Naive thymus-derived CD4-positive, alpha-beta T cell (primary cell): ENCODE measurements around the gene KSR1. TPM values are rescaled to one million over a fixed set of nuclear protein-coding genes. Genes with fewer than 3 reads are reported as not detected.

Experiments
- ATAC-seq: fragments of 150-1000 bp; cut with Tn5 transposase; 2 replicates; pipeline ENCODE4 v1.10.0; 2021; ENCODE audit warnings: mild to moderate bottlenecking, moderate library complexity
- CTCF ChIA-PET: fragments of 350-600 bp; sonication (Branson Sonifier 250); formaldehyde crosslinking; loops from one replicate; lab custom pipeline; 2021; ENCODE audit warnings: antibody characterized with exemption; lab: Charles Lee
- POLR2A ChIA-PET: fragments of 350-600 bp; sonication (Branson Sonifier 250); formaldehyde crosslinking; loops from one replicate; lab custom pipeline; 2021; ENCODE audit warnings: antibody characterized with exemption, inconsistent platforms; lab: Charles Lee
- DNase-seq, 9 donors: peaks; one replicate each; pipeline versions ENCODE4 v3.0.0 to v3.0.0-alpha.2; 2020 to 2022; ENCODE audit warnings: mixed read lengths in 1 of 9
- H3K27ac ChIP-seq: one replicate; pipeline ENCODE4 v1.7.0; 2013; ENCODE audit warnings: mild to moderate bottlenecking, low read depth, low read length, moderate library complexity
- H3K27me3 ChIP-seq, 2 donors: one replicate each; pipeline ENCODE4 v1.7.0; 2013; ENCODE audit warnings: low read length in 2 of 2, mild to moderate bottlenecking in 2 of 2, moderate library complexity in 2 of 2; ENCODE audit not compliant: control insufficient read depth in 2 of 2, insufficient read depth in 2 of 2
- H3K36me3 ChIP-seq, 3 experiments: 1 replicate in 2 of 3; 2 replicates in 1 of 3; pipeline ENCODE4 v1.7.0; 2013; ENCODE audit warnings: low read length in 3 of 3, mild to moderate bottlenecking in 3 of 3, moderate library complexity in 1 of 3; ENCODE audit not compliant: insufficient read depth in 3 of 3, control insufficient read depth in 2 of 3
- H3K4me1 ChIP-seq, 2 donors: one replicate each; pipeline ENCODE4 v1.7.0; 2013; ENCODE audit warnings: low read length in 2 of 2, mild to moderate bottlenecking in 2 of 2, moderate library complexity in 1 of 2; ENCODE audit not compliant: control insufficient read depth in 2 of 2, insufficient read depth in 2 of 2
- H3K4me3 ChIP-seq: 2 replicates; pipeline ENCODE4 v1.7.0; 2013; ENCODE audit warnings: mild to moderate bottlenecking, low read length
- H3K9me3 ChIP-seq, 3 experiments: 1 replicate in 2 of 3; 2 replicates in 1 of 3; pipeline ENCODE4 v1.7.0; 2013; ENCODE audit warnings: low read length in 3 of 3; ENCODE audit not compliant: control insufficient read depth in 2 of 3
- H3K27ac Mint-ChIP-seq, 9 donors: one replicate each; pipeline ENCODE4 v1.8.0; 2020 to 2022; ENCODE audit warnings: mixed read lengths in 9 of 9, mild to moderate bottlenecking in 8 of 9, moderate library complexity in 5 of 9, inconsistent platforms in 2 of 9
- H3K27me3 Mint-ChIP-seq, 5 donors: one replicate each; pipeline ENCODE4 v1.8.0; 2021 to 2022; ENCODE audit warnings: mixed read lengths in 5 of 5, mild to moderate bottlenecking in 1 of 5
- H3K36me3 Mint-ChIP-seq, 5 donors: one replicate each; pipeline ENCODE4 v1.8.0; 2020 to 2022; ENCODE audit warnings: mixed read lengths in 5 of 5, mild to moderate bottlenecking in 3 of 5, inconsistent platforms in 1 of 5
- H3K4me1 Mint-ChIP-seq, 7 donors: one replicate each; pipeline ENCODE4 v1.8.0; 2020 to 2022; ENCODE audit warnings: mixed read lengths in 7 of 7, mild to moderate bottlenecking in 3 of 7, inconsistent platforms in 1 of 7
- H3K4me3 Mint-ChIP-seq, 10 donors: one replicate each; pipeline ENCODE4 v1.8.0; 2020 to 2022; ENCODE audit warnings: mild to moderate bottlenecking in 10 of 10, mixed read lengths in 10 of 10, moderate library complexity in 6 of 10, inconsistent platforms in 2 of 10
- H3K9me3 Mint-ChIP-seq, 11 donors: one replicate each; pipeline ENCODE4 v1.8.0; 2020 to 2022; ENCODE audit warnings: mixed read lengths in 11 of 11, mild to moderate bottlenecking in 4 of 11, inconsistent platforms in 1 of 11, moderate library complexity in 1 of 11
- intact Hi-C, 2 donors: fragments of 100-400 bp; cut with micrococcal nuclease; formaldehyde crosslinking; loops; one replicate each; pipeline ENCODE4 v1.15.1; 2023
- polyA plus RNA-seq, 2 donors: library from polyadenylated mRNA; unstranded; fragments of 300-500 nt; fragmentation: Illumina TruSeq; gene quantifications; one replicate each; pipeline ENCODE4 v1.2.3, GENCODE V29; 2021
- total RNA-seq, 6 experiments: library from RNA in 5 of 6; stranded (reverse) in 5 of 6; gene quantifications; 1 replicate in 5 of 6; 2 replicates in 1 of 6; pipeline ENCODE4 v1.2.3 and lab custom pipeline; 2021 to 2026

The KSR1 gene
- total and polyA plus RNA-seq, 7 experiments from 2014 or later: 0.52 to 96.4 (median 23.3) TPM

DNA sequence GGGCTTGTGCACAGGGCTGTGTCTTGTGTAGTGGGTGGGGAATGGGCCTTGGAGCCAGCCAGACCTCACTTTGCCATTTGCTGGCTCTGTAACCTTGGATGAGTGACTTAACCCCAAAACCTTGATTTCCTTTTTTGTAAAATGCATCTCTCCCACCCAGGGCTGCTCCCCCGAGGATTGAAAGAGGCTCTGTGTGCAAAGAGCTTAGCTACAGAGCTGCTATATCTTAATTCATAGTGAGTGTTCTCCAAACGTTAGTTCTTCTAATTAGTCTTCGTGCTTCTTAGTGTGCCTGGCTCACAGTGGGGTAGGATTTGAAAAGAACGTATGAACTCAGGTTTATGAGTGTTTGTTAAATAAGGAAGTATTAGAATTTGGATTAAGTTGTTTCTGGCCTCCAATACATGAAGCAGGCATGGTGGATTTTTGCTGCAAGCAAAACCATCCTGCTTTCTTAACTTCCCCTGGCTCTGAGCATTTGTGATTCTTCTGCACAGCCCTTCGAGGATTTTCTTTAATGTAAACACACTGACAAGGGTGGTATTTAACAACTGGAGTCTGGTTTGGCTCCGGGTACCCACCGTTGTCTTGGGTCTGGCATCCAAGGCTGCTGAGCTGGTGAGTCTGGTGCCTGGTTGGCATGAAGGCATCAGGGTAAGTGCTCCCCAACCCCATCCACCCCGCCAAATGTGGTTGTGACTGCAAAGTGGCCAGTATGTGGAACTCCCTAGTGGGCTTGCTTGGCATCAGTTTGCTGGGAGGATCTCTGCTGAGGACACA lies 29.7 kb downstream of the KSR1 start:
- Mint-ChIP-seq H3K9me3 (no peaks in the 10 kb centered on the region), H3K4me1 (peaks cover 10 to 66% (median 23%) of the 10 kb centered on the region in 7 donors), H3K27me3 (no peaks in the 10 kb centered on the region), H3K27ac (peak overlapping the region in 1 of 9 donors; percentile 38), H3K36me3 (peaks cover 0 to 23% (median 14%) of the 10 kb centered on the region in 5 donors), H3K4me3 (no peak overlapping the region)
- H3K4me3 ChIP-seq: no peak overlapping the region
- H3K9me3 ChIP-seq: no peaks in the 10 kb centered on the region
- DNase-seq (no peak), ATAC-seq (no peak)
- intact Hi-C loops: no loop called here
- POLR2A ChIA-PET: no interaction called here
- H3K27ac ChIP-seq: no peak overlapping the region
- H3K27me3 ChIP-seq: no peaks in the 10 kb centered on the region
- CTCF ChIA-PET: no interaction called here
- H3K36me3 ChIP-seq: no peaks in the 10 kb centered on the region
- peaks cover 8 to 11% of the 10 kb centered on the region in 2 donors for H3K4me1 ChIP-seq

DNA sequence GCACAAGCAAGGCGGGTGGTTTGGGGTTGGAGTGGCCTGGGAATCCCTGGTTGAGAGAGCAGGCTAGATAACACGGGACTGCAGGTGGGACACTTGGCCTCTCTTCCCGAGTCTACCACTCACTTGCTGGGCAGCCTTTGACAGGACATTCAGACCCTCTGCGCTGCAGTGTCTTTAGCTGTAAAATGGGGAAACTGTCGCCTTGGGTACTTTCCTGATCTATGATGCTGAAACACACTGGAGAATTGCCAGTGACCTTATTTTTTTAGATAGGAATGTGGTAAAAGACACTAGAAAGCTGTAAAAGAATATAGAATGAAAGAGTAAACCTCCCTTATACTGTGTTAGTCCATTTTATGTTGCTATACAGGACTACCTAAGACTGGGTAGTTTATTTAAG lies 30.5 kb downstream of the KSR1 start:
- intact Hi-C loops: no loop called here
- Histone ChIP-seq H3K27me3 (no peaks in the 10 kb centered on the region), H3K27ac (no peak overlapping the region), H3K36me3 (no peaks in the 10 kb centered on the region), H3K4me1 (peaks cover under 1 to 4% of the 10 kb centered on the region in 2 donors), H3K9me3 (no peaks in the 10 kb centered on the region), H3K4me3 (no peak overlapping the region)
- ChIA-PET CTCF (interaction anchor here (0.5 kb wide), 1 partner anchor 24 kb away, joined by 3 read pairs; no protein-coding TSS in a partner anchor), POLR2A (no interaction called here)
- Mint-ChIP-seq H3K4me1 (peaks cover 2 to 60% (median 14%) of the 10 kb centered on the region in 7 donors), H3K4me3 (no peak overlapping the region), H3K9me3 (no peaks in the 10 kb centered on the region), H3K27ac (no peak overlapping the region), H3K27me3 (no peaks in the 10 kb centered on the region), H3K36me3 (peaks cover 0 to 23% (median 14%) of the 10 kb centered on the region in 5 donors)
- DNase-seq: no peak
- ATAC-seq: no peak

DNA sequence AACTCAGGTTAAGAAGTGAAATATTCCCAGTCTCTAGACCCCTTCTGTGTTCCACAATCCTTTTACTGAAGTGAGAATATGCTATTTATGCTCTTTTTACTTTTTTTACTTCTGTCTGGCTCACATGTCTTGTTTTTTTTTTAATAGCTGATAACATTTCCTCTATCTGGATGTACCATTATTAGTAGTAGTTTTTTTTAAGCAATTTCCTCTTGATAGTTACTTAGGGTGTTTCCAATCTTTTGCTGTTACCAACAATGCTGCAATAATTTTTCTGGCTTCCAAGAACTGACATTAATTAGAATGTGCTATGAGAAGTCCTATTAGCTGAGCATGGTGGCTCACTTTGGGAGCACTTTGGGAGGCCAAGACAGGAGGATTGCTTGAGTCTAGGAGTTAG lies 32.0 kb downstream of the KSR1 start:
- no peak overlapping the region for H3K27ac ChIP-seq
- H3K36me3 ChIP-seq: no peaks in the 10 kb centered on the region
- ChIA-PET POLR2A (no interaction called here), CTCF (no interaction called here)
- intact Hi-C loops: no loop called here
- Mint-ChIP-seq H3K4me3 (no peak overlapping the region), H3K4me1 (peaks cover 0 to 59% (median 5%) of the 10 kb centered on the region in 7 donors), H3K27ac (peak overlapping the region in 1 of 9 donors; percentile 6), H3K9me3 (no peaks in the 10 kb centered on the region), H3K36me3 (peaks cover 0 to 23% (median 14%) of the 10 kb centered on the region in 5 donors), H3K27me3 (no peaks in the 10 kb centered on the region)
- DNase-seq: no peak
- H3K9me3 ChIP-seq: no peaks in the 10 kb centered on the region
- peak; percentile 20 for ATAC-seq
- no peaks in the 10 kb centered on the region for H3K27me3 ChIP-seq
- H3K4me1 ChIP-seq: no peaks in the 10 kb centered on the region
- no peak overlapping the region for H3K4me3 ChIP-seq

DNA sequence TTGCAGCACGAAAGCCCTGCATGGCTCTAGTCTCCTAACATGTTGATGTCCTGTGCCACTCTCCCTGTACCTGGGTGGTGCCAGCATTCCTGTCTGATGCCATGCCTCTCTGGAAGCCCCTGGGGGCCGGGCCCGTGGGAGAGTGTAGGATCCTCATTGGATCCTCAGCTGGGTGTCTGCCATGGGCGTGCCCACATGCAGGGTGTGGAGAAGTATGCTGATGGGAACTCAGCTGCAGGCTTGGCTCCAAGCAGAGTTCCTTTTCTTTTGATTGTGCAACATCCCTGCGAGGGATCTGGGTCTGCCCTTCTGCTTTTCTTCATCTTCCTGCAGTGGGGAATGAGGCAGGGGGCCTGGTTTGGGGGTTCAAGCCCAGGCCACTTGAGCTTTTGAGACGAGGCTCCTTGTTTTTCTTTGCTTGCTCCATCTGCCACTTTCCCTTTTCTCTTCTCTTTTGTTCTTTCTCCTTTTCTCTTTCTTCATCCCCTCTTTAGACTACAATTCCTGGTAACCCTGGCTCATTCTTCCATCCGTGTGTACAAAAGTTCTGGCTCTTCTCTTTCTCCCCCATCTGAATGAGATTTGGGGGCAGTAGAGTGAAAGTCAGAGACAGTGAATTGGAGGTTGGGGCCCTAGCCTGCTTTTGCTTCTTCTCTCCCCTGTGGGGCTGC lies 32.9 kb downstream of the KSR1 start:
- intact Hi-C loops: no loop called here
- POLR2A ChIA-PET: no interaction called here
- Histone ChIP-seq H3K4me3 (no peak overlapping the region), H3K9me3 (no peaks in the 10 kb centered on the region), H3K27me3 (no peaks in the 10 kb centered on the region), H3K27ac (no peak overlapping the region), H3K36me3 (no peaks in the 10 kb centered on the region), H3K4me1 (no peaks in the 10 kb centered on the region)
- Mint-ChIP-seq H3K27me3 (no peaks in the 10 kb centered on the region), H3K4me1 (peaks cover 0 to 60% (median 0%) of the 10 kb centered on the region in 7 donors), H3K27ac (peak overlapping the region in 1 of 9 donors; percentile 21), H3K36me3 (peaks cover 0 to 22% (median 14%) of the 10 kb centered on the region in 5 donors), H3K4me3 (no peak overlapping the region), H3K9me3 (no peaks in the 10 kb centered on the region)
- CTCF ChIA-PET: no interaction called here
- ATAC-seq (peak; percentile 70), DNase-seq (no peak)

DNA sequence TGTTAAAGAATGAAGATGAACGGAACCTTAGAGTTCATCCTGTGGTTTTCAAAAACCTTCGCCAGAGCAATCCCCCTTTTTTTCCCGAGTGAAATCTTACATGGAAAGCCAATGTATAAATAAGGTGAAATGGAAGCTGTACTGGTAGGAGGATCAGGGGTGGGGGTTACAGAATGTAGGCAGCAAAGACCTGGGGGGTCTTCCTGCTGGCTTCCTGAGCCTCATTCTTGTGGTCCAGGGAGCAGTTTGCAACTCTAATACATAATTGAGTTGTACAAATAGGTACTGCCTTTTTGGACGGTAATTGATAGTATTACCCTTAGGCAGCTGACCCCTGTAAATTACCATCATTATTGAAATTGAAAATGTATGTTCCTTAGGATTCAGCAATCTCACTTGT lies 34.1 kb downstream of the KSR1 start:
- Mint-ChIP-seq H3K27me3 (no peaks in the 10 kb centered on the region), H3K9me3 (no peaks in the 10 kb centered on the region), H3K27ac (no peak overlapping the region), H3K4me3 (no peak overlapping the region), H3K36me3 (peaks cover 0 to 22% (median 13%) of the 10 kb centered on the region in 5 donors), H3K4me1 (peaks cover 0 to 59% (median 0%) of the 10 kb centered on the region in 7 donors)
- Histone ChIP-seq H3K27me3 (no peaks in the 10 kb centered on the region), H3K9me3 (no peaks in the 10 kb centered on the region), H3K27ac (no peak overlapping the region), H3K36me3 (no peaks in the 10 kb centered on the region), H3K4me1 (no peaks in the 10 kb centered on the region), H3K4me3 (no peak overlapping the region)
- ATAC-seq (no peak), DNase-seq (no peak)
- intact Hi-C loops: no loop called here
- CTCF ChIA-PET: no interaction called here
- POLR2A ChIA-PET: interaction anchor here (0.6 kb wide), 1 partner anchor 232 kb away, joined by 3 read pairs; no protein-coding TSS in a partner anchor

DNA sequence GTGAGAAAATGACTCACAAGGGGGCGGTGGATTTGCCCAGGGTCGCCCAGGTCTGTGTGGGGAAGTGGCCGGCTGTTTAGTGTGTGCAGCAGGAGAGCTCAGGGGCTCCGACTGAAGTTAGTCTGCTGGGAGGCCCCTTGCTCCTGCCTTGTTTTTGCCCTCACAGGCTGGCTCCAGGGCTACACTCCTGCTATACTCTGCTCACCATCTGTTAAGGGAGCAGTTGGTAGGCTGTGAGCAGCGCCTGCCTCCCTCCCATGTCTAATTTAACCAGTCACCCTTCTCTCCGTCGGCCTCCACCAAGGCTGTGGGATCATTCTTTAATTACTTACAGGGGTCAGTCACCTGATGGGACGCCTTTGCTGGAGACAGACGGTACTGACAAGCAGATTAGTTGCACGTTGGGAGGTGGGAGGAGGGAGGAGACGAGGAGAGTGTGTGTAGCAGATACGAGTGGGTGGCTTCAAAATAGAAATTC lies 35.5 kb downstream of the KSR1 start:
- ChIA-PET POLR2A (no interaction called here), CTCF (no interaction called here)
- Mint-ChIP-seq H3K27ac (peak overlapping the region in 2 of 9 donors; percentile 29 to 52), H3K9me3 (no peaks in the 10 kb centered on the region), H3K27me3 (no peaks in the 10 kb centered on the region), H3K36me3 (peaks cover 0 to 16% (median 9%) of the 10 kb centered on the region in 5 donors), H3K4me3 (no peak overlapping the region), H3K4me1 (peaks cover 0 to 54% (median 0%) of the 10 kb centered on the region in 7 donors)
- Histone ChIP-seq H3K4me1 (no peaks in the 10 kb centered on the region), H3K27me3 (no peaks in the 10 kb centered on the region), H3K27ac (no peak overlapping the region), H3K36me3 (no peaks in the 10 kb centered on the region), H3K4me3 (no peak overlapping the region), H3K9me3 (no peaks in the 10 kb centered on the region)
- DNase-seq (no peak), ATAC-seq (no peak)
- intact Hi-C loops: no loop called here
